T-helper 1 cell treated with Interleukin-12 subunit alpha and Interleukin-12 subunit beta and Interleukin-4 antibody, amounts not matched to agents 30 μg/mL and 1 μg/mL, for 36 hours (primary cell): Measurements from ENCODE around the gene AFAP1.

Experiments
- H3K27ac Mint-ChIP-seq: one replicate; pipeline ENCODE4 v1.8.0; 2021; ENCODE audit warnings: mild to moderate bottlenecking, mixed read lengths
- H3K27me3 Mint-ChIP-seq: one replicate; pipeline ENCODE4 v1.8.0; 2021; ENCODE audit warnings: low read depth, mixed read lengths
- H3K36me3 Mint-ChIP-seq: one replicate; pipeline ENCODE4 v1.8.0; 2021; ENCODE audit warnings: low read depth, mixed read lengths
- H3K4me1 Mint-ChIP-seq: one replicate; pipeline ENCODE4 v1.8.0; 2021; ENCODE audit warnings: low read depth, mixed read lengths
- H3K4me3 Mint-ChIP-seq: one replicate; pipeline ENCODE4 v1.8.0; 2021; ENCODE audit warnings: mild to moderate bottlenecking, moderate library complexity, mixed read lengths
- H3K9me3 Mint-ChIP-seq: one replicate; pipeline ENCODE4 v1.8.0; 2021; ENCODE audit warnings: mixed read lengths

Gene AFAP1

DNA sequence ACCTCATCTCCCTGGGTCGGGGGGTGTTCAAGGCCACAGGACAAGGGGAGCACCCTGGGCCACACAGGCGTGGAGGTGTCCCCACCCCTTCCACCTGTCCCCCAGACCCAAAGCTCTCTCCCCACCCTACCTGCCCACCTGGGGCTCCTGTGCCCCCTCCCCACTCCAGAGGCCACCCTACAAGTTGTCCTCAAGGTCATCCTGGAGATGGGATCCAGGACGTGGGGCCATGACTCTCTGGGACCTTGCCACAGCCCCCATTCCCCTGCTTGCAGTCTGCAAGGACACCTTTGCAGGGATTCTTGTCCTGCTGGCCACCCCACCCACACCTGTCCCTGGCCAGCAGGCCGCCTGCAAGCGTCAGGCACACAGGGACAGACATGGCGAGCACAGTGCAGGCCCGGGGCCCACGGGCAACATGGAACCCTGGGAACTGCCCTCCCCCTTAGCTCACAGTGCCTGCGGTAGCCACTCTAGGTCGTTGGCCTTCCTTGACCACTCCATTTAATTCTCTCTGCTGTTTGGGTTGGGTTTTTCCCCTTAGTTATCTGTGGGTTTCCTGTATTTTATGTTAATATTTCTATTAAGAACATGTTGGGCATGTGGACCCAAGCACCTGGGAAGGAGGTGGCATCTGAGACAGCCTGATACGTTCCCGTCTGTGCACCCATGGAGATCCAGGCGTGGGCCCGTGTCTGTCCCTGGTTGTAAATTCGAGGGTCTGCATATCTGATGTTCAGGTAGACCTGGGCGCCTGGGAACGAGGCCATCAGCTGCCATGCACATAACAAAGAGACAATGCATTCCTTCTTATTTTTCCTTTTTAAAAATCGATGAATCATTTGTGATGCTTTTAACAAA, 197.5 kb downstream of the AFAP1 start:
- Mint-ChIP-seq H3K4me3 (no peak overlapping the region), H3K9me3 (no peaks in the 10 kb centered on the region), H3K27ac (no peak overlapping the region), H3K27me3 (no peaks in the 10 kb centered on the region), H3K36me3 (no peaks in the 10 kb centered on the region), H3K4me1 (peaks cover 2% of the 10 kb centered on the region)

DNA sequence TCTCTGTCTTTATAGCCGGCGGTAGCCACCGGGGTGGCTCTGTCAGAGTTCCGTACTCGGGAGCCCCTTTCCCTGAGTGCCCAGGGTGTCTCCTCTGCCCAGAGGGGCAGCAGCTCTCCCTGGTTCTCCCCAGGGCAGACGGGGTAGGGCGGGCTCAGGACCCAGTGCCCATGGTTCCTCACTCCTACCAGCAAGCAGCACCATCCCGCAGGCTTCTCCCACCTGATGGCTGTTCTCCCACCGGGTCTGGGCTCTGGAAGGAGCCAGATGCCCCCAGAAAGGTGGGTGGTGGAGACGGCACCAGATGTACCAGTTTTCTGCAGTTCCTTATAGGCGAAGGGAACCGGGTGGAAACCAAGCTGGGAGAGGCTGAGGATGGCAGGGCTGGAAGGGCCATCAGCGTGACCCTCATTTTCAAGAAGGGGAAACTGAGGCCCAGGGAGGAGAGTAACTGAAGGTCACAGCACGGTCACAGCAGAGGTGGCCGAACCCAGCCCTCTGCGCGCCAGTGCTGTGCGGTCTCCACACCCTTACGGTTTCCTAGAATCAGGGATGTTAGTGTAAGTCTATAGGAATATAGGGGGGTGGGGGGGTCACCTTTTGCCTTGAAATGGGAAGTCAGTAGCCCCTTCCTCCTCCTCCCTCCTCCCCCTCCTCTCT, 198.7 kb downstream of the AFAP1 start:
- no peaks in the 10 kb centered on the region for H3K27me3 Mint-ChIP-seq
- H3K4me1 Mint-ChIP-seq = peaks cover 2% of the 10 kb centered on the region
- H3K9me3 Mint-ChIP-seq = no peaks in the 10 kb centered on the region
- no peak overlapping the region for H3K4me3 Mint-ChIP-seq
- no peak overlapping the region for H3K27ac Mint-ChIP-seq
- no peaks in the 10 kb centered on the region for H3K36me3 Mint-ChIP-seq

DNA sequence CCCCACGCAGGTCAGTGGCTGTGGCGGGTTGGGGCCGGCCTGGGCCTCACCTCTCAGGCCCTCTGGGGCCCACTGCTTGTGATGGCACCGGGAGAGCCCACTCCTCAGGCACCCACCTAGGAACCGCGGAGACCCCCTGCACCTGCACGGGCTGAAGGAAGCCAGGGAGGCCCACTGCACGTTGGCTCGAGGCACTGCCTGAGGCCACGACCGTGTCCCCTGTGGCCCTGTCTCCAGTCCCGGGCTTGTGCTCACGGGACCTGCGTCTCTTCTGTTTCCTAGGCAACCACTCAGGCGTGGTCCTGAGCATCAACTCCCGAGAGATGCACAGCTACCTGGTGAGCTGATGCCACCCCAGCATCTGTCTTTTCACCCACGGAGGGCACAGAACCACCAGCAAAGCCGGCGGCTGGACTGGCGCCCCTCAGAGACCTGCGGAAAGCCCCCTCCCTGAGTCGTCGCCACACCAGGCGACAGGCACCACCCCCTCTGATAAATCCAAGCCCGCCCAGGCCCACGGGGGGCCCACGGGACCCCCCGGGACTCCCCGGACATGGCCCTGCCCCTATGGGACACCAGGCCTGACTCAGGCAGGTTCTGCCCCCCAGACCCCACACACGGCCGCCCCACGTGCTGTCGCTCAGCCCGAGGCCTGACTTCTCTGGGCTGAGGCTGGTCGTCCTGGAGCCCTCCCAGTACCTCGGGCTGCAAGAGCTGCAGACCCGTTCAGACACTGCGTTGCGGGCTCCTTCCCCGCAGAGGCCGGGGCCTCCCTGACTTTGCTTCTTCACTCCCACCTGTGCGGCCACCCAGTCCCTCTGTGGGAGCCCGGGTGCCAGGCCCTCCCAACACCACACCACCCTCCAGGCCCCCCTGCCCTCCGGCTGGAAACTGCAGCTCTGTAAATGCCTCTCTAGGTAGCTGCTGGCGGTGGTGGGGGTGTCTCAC, 199.5 kb downstream of the AFAP1 start:
- Mint-ChIP-seq H3K27me3 (no peaks in the 10 kb centered on the region), H3K36me3 (no peaks in the 10 kb centered on the region), H3K9me3 (no peaks in the 10 kb centered on the region), H3K27ac (no peak overlapping the region), H3K4me3 (no peak overlapping the region), H3K4me1 (peaks cover 2% of the 10 kb centered on the region)

DNA sequence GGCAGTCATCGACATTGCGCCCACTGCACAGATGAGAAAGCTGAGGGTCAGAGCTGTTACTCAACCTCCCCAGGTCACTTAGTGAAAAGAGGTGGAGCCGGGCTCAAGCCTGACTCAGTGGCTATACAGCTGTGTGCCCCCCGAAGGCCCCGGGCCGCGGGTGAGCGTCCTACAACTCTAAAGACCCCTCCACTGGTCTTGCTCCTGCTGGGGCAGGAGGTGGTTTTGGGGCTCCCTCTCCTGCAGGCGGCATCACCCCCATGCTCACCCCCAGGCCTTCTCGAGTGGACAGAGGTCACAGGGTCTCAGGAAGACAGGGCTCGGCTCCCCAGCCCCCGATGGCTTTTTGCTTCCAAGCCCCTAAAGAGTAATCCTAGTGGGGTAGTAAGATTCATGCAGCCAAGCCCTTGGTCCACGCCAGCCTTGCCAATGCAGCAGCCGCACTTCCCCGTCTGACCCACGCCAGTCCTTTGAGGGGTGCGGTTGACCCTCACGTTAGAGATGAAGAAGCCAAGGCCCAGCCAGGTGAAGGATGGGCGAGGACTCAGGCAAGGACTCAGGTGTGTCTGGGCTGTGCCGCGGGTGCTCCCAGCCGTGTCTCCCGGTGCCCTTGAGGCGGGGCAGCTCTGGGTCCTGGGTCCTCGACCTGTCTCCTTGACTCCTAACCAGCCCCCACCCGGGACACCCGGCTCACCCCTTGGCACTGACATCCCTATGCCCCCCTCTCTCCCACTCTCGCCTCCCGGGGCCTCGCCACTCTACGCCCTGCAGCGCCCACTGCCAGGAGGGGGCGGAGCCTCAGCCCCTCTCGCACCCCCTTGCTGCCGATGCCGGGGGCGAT, 200.4 kb downstream of the AFAP1 start:
- no peaks in the 10 kb centered on the region for H3K27me3 Mint-ChIP-seq

DNA sequence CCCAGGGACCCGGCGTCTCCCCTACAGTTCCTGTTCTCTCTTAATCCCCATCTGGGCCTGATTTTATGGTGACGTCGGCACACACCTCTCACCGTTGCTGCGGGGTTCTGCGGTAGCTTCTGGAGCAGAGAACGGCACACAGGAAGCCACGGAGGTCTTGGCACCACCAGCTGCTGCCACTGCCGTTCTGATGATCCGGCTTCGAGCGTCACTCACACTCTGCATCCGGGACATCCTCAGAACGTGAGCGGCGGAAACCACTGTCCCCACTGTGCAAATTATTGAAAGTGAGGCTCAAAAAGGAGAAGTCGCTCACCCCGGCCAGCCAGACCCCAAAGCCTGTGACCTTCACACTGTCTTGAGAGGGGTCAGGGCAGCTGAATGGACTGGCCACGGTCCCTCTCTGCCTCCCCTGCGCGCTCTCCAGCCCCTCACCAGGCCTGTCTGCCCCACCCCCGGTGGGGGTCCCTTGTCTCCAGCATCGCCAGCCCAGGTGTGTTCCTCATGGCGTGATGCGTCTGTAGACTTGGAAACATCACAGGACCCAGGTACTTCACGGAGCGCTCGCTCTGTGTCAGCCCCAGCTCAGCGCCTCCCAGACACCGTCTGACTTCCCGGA, 201.1 kb downstream of the AFAP1 start:
- Mint-ChIP-seq H3K36me3 (no peaks in the 10 kb centered on the region), H3K4me1 (no peaks in the 10 kb centered on the region), H3K9me3 (no peaks in the 10 kb centered on the region), H3K4me3 (no peak overlapping the region), H3K27me3 (no peaks in the 10 kb centered on the region), H3K27ac (no peak overlapping the region)

More for the DNA sequence above, 200.4 kb downstream of the AFAP1 start:
- peaks cover under 1% of the 10 kb centered on the region for H3K4me1 Mint-ChIP-seq
- no peak overlapping the region for H3K27ac Mint-ChIP-seq
- H3K36me3 Mint-ChIP-seq = no peaks in the 10 kb centered on the region
- H3K9me3 Mint-ChIP-seq = no peaks in the 10 kb centered on the region
- H3K4me3 Mint-ChIP-seq = no peak overlapping the region

DNA sequence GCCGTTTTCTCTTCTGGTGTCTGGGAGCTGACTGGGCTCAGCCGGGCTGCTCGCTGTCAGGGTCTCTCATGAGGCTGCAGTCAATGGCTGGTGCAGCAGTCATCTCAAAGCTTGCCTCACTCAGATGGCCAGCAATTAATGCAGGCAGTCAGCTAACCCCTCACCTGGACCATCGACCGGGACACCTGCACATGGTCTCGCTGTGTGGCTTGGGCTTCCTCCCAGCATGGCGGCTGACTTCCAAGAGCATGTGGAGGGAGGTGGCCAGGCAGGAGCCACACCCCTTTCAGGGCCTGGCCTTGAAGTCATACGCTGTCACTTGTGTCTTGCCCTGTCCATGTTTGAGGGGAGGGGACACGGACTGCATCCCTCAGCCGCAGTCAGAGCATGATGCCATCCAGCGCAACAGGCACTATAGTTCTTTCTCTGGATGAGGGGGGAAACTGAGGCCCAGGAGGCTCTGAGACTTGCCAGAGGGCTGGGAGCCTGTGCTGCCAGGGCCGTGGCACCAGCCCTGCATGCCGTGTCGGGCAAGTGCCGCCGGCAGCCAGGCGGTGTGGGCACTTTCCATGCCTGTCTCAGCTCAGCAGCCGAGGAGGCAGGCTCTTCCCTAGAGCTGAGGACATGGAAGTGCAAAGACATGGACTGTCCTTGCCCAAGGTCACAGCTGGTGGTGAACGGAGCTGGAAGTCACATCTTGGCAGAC, 201.8 kb downstream of the AFAP1 start:
- Mint-ChIP-seq H3K36me3 (no peaks in the 10 kb centered on the region), H3K27me3 (no peaks in the 10 kb centered on the region), H3K4me3 (no peak overlapping the region), H3K4me1 (no peaks in the 10 kb centered on the region), H3K9me3 (no peaks in the 10 kb centered on the region), H3K27ac (no peak overlapping the region)

DNA sequence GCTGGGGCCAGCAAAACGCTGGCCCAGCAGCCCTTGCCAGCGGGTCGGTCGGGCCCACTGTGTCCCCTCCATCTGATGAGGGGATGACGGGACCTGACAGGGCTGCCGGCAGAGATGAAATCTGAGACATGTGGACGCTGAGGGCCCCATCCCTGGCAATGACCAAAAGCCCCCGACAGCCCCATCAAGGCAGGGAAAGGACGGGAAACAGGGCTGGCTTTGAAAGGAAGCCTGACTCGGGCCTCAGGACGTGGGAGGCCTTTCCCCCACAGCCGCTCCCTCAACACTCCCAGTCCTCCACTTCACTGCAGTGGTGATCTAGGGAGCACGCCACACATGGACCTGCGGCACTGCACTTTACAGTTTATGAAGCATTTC, 202.4 kb downstream of the AFAP1 start:
- no peaks in the 10 kb centered on the region for H3K9me3 Mint-ChIP-seq
- no peaks in the 10 kb centered on the region for H3K4me1 Mint-ChIP-seq
- H3K27ac Mint-ChIP-seq = no peak overlapping the region
- no peak overlapping the region for H3K4me3 Mint-ChIP-seq
- no peaks in the 10 kb centered on the region for H3K36me3 Mint-ChIP-seq
- H3K27me3 Mint-ChIP-seq = no peaks in the 10 kb centered on the region

DNA sequence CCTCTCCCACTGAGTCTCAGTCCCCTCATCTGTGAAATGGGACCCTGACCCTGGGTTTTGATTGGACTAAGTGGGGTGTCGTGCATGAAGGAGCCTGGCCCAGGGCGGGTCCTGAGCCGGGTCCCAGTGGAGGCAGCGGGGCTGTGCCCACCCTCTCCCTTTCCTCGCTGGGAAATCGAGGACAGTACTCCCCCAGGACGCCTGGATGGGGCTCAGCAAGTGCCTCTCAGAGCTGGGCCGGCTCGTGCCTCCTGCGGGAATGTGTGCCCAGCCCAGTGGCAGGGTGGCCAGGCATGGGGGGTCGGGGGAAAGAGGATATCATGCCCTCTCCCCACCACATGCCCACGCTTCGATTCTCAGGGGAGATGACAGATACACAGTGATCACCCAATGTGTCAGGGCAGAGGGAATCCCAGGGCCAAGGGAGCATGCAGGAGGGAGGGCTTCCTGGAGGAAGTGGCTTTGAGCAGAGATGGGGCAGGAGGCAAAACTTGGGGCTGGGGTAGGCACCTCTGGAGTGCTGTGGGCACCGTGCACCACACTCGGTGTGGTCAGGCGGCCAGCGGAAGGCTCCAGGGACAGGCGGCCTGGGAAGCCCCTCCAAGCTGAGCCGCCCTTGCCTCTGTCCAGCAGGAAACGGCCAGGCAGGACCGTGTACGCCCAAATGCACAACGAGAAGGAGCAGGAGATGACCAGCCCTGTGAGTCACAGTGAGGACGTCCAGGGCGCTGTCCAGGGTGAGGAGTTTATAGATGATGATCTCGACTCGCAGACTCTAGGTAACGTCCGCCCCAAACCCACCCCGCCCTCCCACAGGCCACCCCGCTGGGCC, 203.0 kb downstream of the AFAP1 start:
- Mint-ChIP-seq H3K4me3 (no peak overlapping the region), H3K36me3 (no peaks in the 10 kb centered on the region), H3K9me3 (no peaks in the 10 kb centered on the region), H3K27ac (no peak overlapping the region), H3K4me1 (no peaks in the 10 kb centered on the region), H3K27me3 (no peaks in the 10 kb centered on the region)

DNA sequence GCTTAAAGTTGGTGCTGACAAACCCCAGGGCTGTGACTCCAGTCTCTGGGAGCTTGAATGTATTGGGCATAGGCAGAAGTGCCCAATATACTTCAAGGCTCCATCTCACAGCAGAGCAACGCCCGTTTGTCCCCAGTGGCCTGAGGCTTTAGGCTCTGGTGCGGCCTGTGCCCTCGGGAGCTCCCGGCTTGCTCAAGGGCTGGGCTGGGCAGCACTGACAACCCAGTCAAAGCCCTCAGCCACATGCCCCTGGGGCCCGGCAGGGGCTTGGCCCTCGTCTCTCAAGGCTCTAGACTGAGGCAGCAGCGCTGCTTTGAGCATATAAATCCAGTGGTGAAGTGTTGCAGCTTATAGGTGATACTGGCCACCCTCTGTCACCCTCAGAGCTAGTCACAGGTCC, 203.7 kb downstream of the AFAP1 start:
- no peaks in the 10 kb centered on the region for H3K36me3 Mint-ChIP-seq
- H3K4me1 Mint-ChIP-seq = no peaks in the 10 kb centered on the region
- no peaks in the 10 kb centered on the region for H3K27me3 Mint-ChIP-seq
- H3K9me3 Mint-ChIP-seq = no peaks in the 10 kb centered on the region
- H3K4me3 Mint-ChIP-seq = no peak overlapping the region
- H3K27ac Mint-ChIP-seq = no peak overlapping the region

DNA sequence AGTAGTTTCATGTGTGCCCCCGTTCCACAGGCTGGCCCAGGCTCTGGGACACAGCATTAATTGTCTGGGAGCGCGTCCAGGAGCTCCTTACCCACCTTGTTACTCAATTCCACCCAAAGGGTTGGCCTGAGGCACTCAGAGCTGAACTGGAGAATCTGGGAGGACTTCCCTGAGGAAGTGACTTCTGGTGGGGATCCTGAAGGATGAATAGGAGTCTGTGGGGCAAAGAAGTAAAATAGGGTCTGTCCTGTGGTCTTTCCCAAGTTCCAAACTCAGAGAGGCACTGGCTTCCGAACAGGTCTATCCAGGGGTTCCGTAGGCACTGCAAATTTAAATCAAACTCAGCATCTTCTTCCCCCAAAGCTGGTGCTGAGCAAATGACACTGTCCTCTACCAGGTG, 204.3 kb downstream of the AFAP1 start:
- Mint-ChIP-seq H3K36me3 (no peaks in the 10 kb centered on the region), H3K4me1 (no peaks in the 10 kb centered on the region), H3K4me3 (no peak overlapping the region), H3K9me3 (no peaks in the 10 kb centered on the region), H3K27ac (no peak overlapping the region), H3K27me3 (no peaks in the 10 kb centered on the region)

DNA sequence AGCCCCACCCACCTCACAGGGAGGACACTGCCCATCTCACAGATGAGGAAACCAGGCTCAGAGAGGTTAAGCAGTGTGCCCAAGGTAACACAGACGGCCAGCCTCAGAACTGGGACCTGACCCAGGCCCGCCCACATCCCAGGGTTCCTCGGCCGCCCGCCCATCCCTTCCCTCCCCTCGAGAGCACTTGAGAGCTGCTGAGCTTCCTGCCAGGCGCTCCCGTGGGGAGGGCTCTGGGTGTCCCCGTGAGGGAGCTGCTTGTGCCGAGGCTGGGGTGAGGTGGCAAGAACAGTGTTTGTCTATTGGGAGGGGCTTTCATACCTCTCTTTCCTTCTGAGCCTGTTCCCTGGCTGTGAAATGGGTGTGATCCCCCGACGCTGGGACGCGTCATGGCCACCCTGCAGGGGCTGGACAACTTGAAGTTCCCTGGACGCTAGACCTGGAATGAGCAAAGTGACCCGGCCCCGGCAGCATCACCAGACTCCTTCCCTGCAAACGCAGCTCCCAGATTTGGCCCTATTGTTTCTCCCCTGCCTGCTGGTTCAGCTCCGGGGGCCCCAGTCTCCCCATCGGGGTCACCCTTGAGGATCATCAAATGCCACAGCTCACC, 204.9 kb downstream of the AFAP1 start:
- Mint-ChIP-seq H3K9me3 (no peaks in the 10 kb centered on the region), H3K36me3 (no peaks in the 10 kb centered on the region), H3K27ac (no peak overlapping the region), H3K4me3 (no peak overlapping the region), H3K27me3 (no peaks in the 10 kb centered on the region), H3K4me1 (no peaks in the 10 kb centered on the region)
